ENCODE results near the gene DENND6A. TPM values are rescaled to one million over a fixed set of nuclear protein-coding genes. Genes with fewer than 3 reads are reported as not detected.
"Not testable (repeated sequence)": the region's sequence is repeated elsewhere in the genome, so short reads cannot be mapped to it uniquely, and the experiment has no call there.

DENND6A gene
- total RNA-seq, 2 donors from 2014 or later, result 5.9 to 9.9 TPM

DNA sequence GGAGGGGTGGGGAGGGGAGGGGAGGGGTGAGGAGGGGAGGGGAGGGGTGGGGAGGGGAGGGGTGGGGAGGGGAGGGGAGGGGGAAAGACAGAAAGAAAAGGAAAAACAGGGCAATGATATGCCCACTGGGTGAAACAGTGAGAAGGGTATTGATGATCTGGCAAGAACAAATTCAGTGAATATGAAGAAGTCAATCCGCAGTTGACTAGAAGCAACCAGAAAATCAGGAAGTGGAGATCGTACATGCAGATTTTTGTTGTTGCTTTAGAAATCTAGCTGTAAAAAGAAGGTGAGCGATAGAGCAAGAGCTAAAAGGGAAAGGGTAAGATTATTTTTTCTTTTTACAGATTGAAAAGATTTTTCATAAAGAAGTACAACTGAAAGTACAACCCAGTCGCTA is 48.1 kb downstream of the DENND6A start:
- H3K27me3 ChIP-seq, result no peaks in the 10 kb centered on the region
- no peak for TF ChIP-seq CTCF (IDR thresholded peaks at IDR 0.05)
- TF ChIP-seq POLR2A (IDR thresholded peaks at IDR 0.05), result no peak
- H3K4me1 ChIP-seq, result no peaks in the 10 kb centered on the region
- H3K4me3 ChIP-seq, result no peak overlapping the region
- intact Hi-C loops (cut with DNase I), result no loop called here
- no peak for ATAC-seq
- no peaks in the 10 kb centered on the region for H3K36me3 ChIP-seq (replicated peaks in 1 of 2; ENCODE audit: insufficient read depth in 1 of 2, low read depth in 2 of 2)
- no peak overlapping the region for H3K27ac ChIP-seq
- peaks cover 0 to 8% (median 0%) of the 10 kb centered on the region in 3 donors for H3K9me3 ChIP-seq
- no peak for DNase-seq
- WGBS, 2 donors, result 90 to 93% methylated on average over 4 of the region's 4 CpGs

GRCh38 chr3:57637391-57637790 is 55.5 kb downstream of the DENND6A start:
- Histone ChIP-seq H3K27ac (no peak overlapping the region), H3K27me3 (no peaks in the 10 kb centered on the region), H3K4me1 (no peaks in the 10 kb centered on the region), H3K36me3 (replicated peaks in 1 of 2; ENCODE audit: insufficient read depth in 1 of 2, low read depth in 2 of 2) (peaks cover 0 to 18% of the 10 kb centered on the region in 2 donors), H3K9me3 (no peaks in the 10 kb centered on the region), H3K4me3 (no peak overlapping the region)
- TF ChIP-seq CTCF (IDR thresholded peaks at IDR 0.05) (no peak), POLR2A (IDR thresholded peaks at IDR 0.05) (no peak)
- DNase-seq, result no peak
- no peak for ATAC-seq
- intact Hi-C loops (cut with DNase I), result no loop called here

DNA sequence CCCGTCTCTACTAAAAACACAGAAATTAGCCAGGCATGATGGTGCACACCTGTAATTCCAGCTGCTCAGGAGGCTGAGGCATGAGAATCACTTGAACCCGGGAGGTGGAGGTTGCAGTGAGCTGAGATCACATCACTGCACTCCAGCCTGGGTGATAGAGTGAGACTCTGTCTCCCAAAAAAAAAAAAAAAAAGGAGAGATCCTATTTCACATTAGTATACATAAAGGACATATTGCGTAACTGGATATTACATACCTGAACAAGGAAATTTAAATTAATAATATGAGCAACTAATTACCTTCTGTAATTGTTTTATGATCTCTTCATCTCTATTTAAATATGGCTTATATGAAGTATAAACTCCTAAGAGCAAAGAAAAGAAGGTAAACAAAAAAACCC is 58.6 kb downstream of the DENND6A start:
- DNase-seq; intact Hi-C loops (cut with DNase I); H3K4me3 ChIP-seq; ATAC-seq; H3K27ac ChIP-seq; H3K4me1 ChIP-seq; H3K27me3 ChIP-seq; H3K9me3 ChIP-seq: not testable (repeated sequence)
- peaks cover 0 to 17% of the 10 kb centered on the region in 2 donors for H3K36me3 ChIP-seq (replicated peaks in 1 of 2; ENCODE audit: insufficient read depth in 1 of 2, low read depth in 2 of 2)
- WGBS, 2 donors, result 93 to 96% methylated on average over 3 of the region's 3 CpGs

DNA sequence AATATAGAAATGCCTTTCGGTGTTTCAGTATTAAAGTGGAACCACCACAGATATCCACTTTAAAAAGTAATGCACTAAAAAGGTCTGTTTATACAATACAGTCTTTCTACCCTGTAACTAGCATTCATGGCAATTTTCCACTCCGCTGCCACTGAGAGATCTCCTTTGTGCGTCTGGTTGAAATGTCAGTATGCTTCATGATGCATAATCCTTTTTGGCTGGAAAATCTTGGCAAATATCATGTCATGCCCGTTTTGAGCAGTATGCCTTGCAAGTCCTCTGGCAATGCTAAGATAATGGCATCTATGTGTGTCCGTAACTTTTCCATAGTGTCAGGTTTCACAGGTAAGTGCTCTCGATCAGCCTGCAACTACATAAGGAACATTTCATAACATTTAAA is 64.9 kb downstream of the DENND6A start:
- no peak overlapping the region for H3K27ac ChIP-seq
- intact Hi-C loops (cut with DNase I), result no loop called here
- WGBS, 2 donors, result 81 to 84% methylated on average over 6 of the region's 6 CpGs
- H3K9me3 ChIP-seq, result no peaks in the 10 kb centered on the region
- H3K4me1 ChIP-seq, result no peaks in the 10 kb centered on the region
- no peak for TF ChIP-seq CTCF (IDR thresholded peaks at IDR 0.05)
- no peak for TF ChIP-seq POLR2A (IDR thresholded peaks at IDR 0.05)
- no peaks in the 10 kb centered on the region for H3K27me3 ChIP-seq
- peaks cover 0 to 23% of the 10 kb centered on the region in 2 donors for H3K36me3 ChIP-seq (replicated peaks in 1 of 2; ENCODE audit: insufficient read depth in 1 of 2, low read depth in 2 of 2)
- DNase-seq (no peak), ATAC-seq (no peak)
- no peak overlapping the region for H3K4me3 ChIP-seq

DNA sequence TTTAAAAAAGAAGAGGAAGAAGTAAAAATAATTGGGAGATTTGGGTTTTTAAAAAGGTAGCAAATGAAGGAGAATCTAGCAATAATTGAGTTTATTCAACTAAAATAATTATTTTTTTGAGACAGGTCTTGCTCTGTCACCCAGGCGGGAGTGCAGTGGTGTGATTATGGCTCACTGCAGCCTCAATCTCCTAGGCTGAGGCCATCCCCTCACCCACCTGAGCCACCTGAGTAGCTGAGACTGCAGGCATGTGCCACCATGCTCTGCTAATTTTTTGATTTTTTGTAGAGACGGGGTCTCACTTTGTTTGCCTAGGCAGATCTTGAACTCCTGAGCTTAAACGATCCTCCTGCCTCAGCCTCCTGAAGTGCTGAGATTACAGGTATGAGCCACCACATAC is 68.1 kb downstream of the DENND6A start:
- no peak for ATAC-seq
- Histone ChIP-seq H3K9me3 (no peaks in the 10 kb centered on the region), H3K36me3 (replicated peaks in 1 of 2; ENCODE audit: insufficient read depth in 1 of 2, low read depth in 2 of 2) (peaks cover 0 to 19% of the 10 kb centered on the region in 2 donors), H3K4me3 (no peak overlapping the region), H3K27ac (no peak overlapping the region), H3K4me1 (no peaks in the 10 kb centered on the region), H3K27me3 (no peaks in the 10 kb centered on the region)
- intact Hi-C loops (cut with DNase I), result no loop called here
- no peak for DNase-seq
- no peak for TF ChIP-seq POLR2A (IDR thresholded peaks at IDR 0.05)
- TF ChIP-seq CTCF (IDR thresholded peaks at IDR 0.05), result no peak
- 93% methylated on average over 3 of the region's 3 CpGs for WGBS, 2 donors

Measured in body of pancreas (tissue), 4 donors.